Measurements from ENCODE around the gene FBXL7.

Gene FBXL7

GRCh38 chr5:15674716-15675115 lies 174.7 kb downstream of the FBXL7 start:
- no peak overlapping the region for H3K4me3 ChIP-seq (replicated peaks; ENCODE audit: low read depth, low read length)
- no peak for DNase-seq (ENCODE audit: low read depth)
- TF ChIP-seq, protein P1, sequence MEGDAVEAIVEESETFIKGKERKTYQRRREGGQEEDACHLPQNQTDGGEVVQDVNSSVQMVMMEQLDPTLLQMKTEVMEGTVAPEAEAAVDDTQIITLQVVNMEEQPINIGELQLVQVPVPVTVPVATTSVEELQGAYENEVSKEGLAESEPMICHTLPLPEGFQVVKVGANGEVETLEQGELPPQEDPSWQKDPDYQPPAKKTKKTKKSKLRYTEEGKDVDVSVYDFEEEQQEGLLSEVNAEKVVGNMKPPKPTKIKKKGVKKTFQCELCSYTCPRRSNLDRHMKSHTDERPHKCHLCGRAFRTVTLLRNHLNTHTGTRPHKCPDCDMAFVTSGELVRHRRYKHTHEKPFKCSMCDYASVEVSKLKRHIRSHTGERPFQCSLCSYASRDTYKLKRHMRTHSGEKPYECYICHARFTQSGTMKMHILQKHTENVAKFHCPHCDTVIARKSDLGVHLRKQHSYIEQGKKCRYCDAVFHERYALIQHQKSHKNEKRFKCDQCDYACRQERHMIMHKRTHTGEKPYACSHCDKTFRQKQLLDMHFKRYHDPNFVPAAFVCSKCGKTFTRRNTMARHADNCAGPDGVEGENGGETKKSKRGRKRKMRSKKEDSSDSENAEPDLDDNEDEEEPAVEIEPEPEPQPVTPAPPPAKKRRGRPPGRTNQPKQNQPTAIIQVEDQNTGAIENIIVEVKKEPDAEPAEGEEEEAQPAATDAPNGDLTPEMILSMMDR (IDR thresholded peaks at IDR 0.05; ENCODE audit: low read length, missing control alignments) = no peak

- no peak for DNase-seq (ENCODE audit: low read depth)
- H3K4me3 ChIP-seq (replicated peaks; ENCODE audit: low read depth, low read length) = no peak overlapping the region
- TF ChIP-seq, protein P1 (IDR thresholded peaks at IDR 0.05; ENCODE audit: low read length, missing control alignments) = no peak
These were observed 176.6 kb downstream of the FBXL7 start for GRCh38 chr5:15676591-15676990.

DNA sequence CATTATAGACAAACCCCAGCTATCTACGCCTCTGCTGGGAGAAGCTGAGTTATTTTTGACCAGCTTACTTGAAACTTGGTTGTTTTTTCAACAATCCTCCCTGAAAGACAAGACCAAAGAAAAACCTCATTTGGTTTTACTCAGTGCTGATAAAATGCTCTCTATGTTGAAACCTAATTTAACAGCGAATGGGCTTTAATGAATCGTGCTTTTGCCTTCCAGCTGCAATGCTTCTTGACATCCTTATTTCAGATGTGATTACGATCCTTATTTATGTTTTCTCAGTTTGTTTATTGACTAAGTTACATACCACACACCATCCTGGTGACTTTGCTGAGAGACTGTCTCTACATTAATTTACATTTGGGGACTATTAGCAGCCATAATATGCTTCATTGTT lies 179.2 kb downstream of the FBXL7 start:
- TF ChIP-seq, protein P1 (IDR thresholded peaks at IDR 0.05; ENCODE audit: low read length, missing control alignments) = no peak
- H3K4me3 ChIP-seq (replicated peaks; ENCODE audit: low read depth, low read length) = no peak overlapping the region
- no peak for DNase-seq (ENCODE audit: low read depth)

DNA sequence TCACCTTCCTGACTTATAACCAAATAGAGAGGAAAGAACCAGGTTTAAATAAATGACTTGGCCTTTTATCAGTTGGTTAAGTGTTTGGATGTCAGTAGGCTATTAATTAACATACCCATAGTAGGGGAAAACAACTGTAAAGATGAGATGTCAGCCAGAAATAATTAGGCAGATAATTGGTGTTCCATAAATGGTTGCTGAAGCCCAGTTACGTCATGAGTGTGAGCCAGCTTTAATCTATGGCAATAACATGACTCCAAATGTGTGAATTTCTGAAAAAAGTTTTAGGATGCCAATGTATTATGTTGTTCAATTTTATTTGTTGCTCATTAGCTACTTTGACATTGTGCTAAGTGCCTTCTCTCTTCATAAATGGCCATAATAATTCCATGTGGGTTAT lies 180.5 kb downstream of the FBXL7 start:
- no peak for DNase-seq (ENCODE audit: low read depth)
- TF ChIP-seq, protein P1 (IDR thresholded peaks at IDR 0.05; ENCODE audit: low read length, missing control alignments) = no peak
- H3K4me3 ChIP-seq (replicated peaks; ENCODE audit: low read depth, low read length) = no peak overlapping the region

GRCh38 chr5:15682122-15682521 lies 182.1 kb downstream of the FBXL7 start:
- TF ChIP-seq, protein P1 (IDR thresholded peaks at IDR 0.05; ENCODE audit: low read length, missing control alignments) = no peak
- H3K4me3 ChIP-seq (replicated peaks; ENCODE audit: low read depth, low read length) = no peak overlapping the region
- no peak for DNase-seq (ENCODE audit: low read depth)

DNA sequence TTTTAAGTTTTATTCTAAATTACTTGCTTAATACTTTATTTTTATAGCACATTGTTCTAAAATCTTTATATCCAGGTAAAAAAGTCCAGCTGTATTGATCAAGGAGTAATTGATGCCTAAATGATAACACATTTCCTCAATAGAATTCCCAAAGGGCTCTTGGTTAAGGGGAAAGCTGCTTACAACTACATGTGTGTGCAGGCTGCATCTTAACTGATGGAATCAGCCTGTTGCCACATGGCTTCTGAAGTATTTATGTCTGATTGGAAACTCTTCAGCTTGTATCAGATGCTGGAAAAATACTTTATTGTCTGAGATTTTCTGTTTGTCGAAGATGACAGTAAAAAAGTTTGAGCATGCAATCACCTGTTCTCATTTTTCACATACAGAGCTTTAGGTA lies 182.6 kb downstream of the FBXL7 start:
- TF ChIP-seq, protein P1 (IDR thresholded peaks at IDR 0.05; ENCODE audit: low read length, missing control alignments) = no peak
- H3K4me3 ChIP-seq (replicated peaks; ENCODE audit: low read depth, low read length) = no peak overlapping the region
- DNase-seq (ENCODE audit: low read depth) = no peak

DNA sequence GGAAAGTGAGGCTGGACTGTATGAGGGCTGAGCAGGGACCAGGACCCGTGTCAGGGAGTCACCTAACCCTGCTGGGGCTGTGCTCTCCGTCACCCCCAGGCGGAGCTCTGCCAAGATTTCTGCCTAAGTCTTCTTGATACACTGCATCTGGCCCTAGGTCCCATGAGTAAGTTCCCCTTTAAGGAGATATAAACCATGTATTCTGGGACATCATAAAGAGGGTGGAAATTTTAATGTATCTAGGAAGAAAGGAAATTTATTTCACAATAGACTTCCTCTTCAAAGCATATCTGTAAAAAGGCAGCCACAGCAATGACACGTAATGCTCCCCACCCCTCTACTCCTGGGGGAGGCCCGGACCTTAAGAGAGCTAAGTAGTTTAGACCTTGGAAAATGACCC lies 183.4 kb downstream of the FBXL7 start:
- peak; percentile 77 for DNase-seq (ENCODE audit: low read depth)

More for the DNA sequence above, 183.4 kb downstream of the FBXL7 start:
- no peak overlapping the region for H3K4me3 ChIP-seq (replicated peaks; ENCODE audit: low read depth, low read length)
- TF ChIP-seq, protein P1 (IDR thresholded peaks at IDR 0.05; ENCODE audit: low read length, missing control alignments) = peak; percentile 56

All from fibroblast of pulmonary artery (primary cell).